Endothelial cell of umbilical vein (primary cell): ENCODE measurements around the gene GMNN. TPM values are rescaled to one million over a fixed set of nuclear protein-coding genes. Genes with fewer than 3 reads are reported as not detected.

Source experiments
- BruUV-seq: library from RNA; stranded (reverse); fragments of 400-500 nt; replicated peaks from 2 replicates; lab custom pipeline; 2021; lab: Mats Ljungman, UMichigan
- CTCF ChIA-PET: fragments of 300-600, 350-600 bp; sonication (Branson Sonifier 250); formaldehyde crosslinking; loops from one replicate; lab custom pipeline; 2021; ENCODE audit warnings: antibody characterized with exemption, inconsistent platforms; lab: Charles Lee
- POLR2A ChIA-PET: fragments of 300-600, 350-600 bp; sonication (Branson Sonifier 250); formaldehyde crosslinking; loops from one replicate; lab custom pipeline; 2021; ENCODE audit warnings: antibody characterized with exemption, inconsistent platforms; lab: Charles Lee
- DNase-seq: peaks from one replicate; pipeline ENCODE4 v3.0.0-alpha.2; 2011; ENCODE audit warnings: low read depth, low spot score
- FAIRE-seq: peaks from 2 replicates; lab custom pipeline; 2011; peaks lifted over from hg19 to GRCh38; lab: Jason Lieb, UNC
- H2AFZ ChIP-seq: 2 replicates; pipeline ENCODE4 v1.6.0; 2012; ENCODE audit warnings: low read depth, low read length, control low read depth, inconsistent platforms
- H3K27ac ChIP-seq: 2 replicates; pipeline ENCODE4 v1.5.1; 2011; ENCODE audit warnings: low read depth, mild to moderate bottlenecking, control low read depth, low read length, moderate library complexity; ENCODE audit not compliant: insufficient read depth
- H3K27me3 ChIP-seq, 2 experiments: 2 replicates each; pipeline versions ENCODE4 v1.6.0 to v1.6.1; 2011; ENCODE audit warnings: low read length in 2 of 2, mixed read lengths in 1 of 2; ENCODE audit not compliant: control insufficient read depth in 2 of 2, insufficient read depth in 2 of 2
- H3K36me3 ChIP-seq, 2 experiments: 2 replicates in 1 of 2; 3 replicates in 1 of 2; pipeline ENCODE4 v1.5.1; 2011; ENCODE audit warnings: low read length in 2 of 2, mild to moderate bottlenecking in 1 of 2, moderate library complexity in 1 of 2; ENCODE audit not compliant: control insufficient read depth in 2 of 2, insufficient read depth in 2 of 2; ENCODE audit errors: extremely low read depth in 1 of 2
- H3K4me1 ChIP-seq: 3 replicates; pipeline ENCODE4 v1.5.1; 2011; ENCODE audit warnings: mild to moderate bottlenecking, low read length; ENCODE audit not compliant: control insufficient read depth, insufficient read depth; ENCODE audit errors: extremely low read depth
- H3K4me2 ChIP-seq: 2 replicates; pipeline ENCODE4 v1.6.1; 2011; ENCODE audit warnings: low read length, control low read depth, mixed read lengths; ENCODE audit not compliant: insufficient read depth
- H3K4me3 ChIP-seq, 3 experiments: fragments of 200-600 bp in 1 of 3; sonication (generic), shearing (Covaris generic) in 1 of 3; replicated peaks in 1 of 3; 2 replicates each; pipeline ENCODE4 v1.5.1; 2011 to 2016; ENCODE audit warnings: control low read depth in 3 of 3, low read length in 3 of 3, mild to moderate bottlenecking in 2 of 3, inconsistent platforms in 1 of 3, low read depth in 1 of 3, moderate library complexity in 1 of 3; ENCODE audit not compliant: insufficient read depth in 1 of 3
- H3K79me2 ChIP-seq: 2 replicates; pipeline ENCODE4 v1.6.0; 2012; ENCODE audit warnings: low read length, inconsistent platforms; ENCODE audit not compliant: control insufficient read depth, insufficient read depth
- H3K9ac ChIP-seq: replicated peaks from 2 replicates; pipeline ENCODE3; 2011; ENCODE audit warnings: low read length, control low read depth; ENCODE audit not compliant: insufficient read depth; ENCODE audit errors: extremely low read depth
- H3K9me1 ChIP-seq: replicated peaks from 3 replicates; pipeline ENCODE4 v1.6.0; 2011; ENCODE audit warnings: mild to moderate bottlenecking, low read length; ENCODE audit not compliant: control insufficient read depth, insufficient read depth; ENCODE audit errors: extremely low read depth
- H3K9me3 ChIP-seq: replicated peaks from 2 replicates; pipeline ENCODE4 v1.5.1; 2012; ENCODE audit warnings: low read length, inconsistent platforms; ENCODE audit not compliant: control insufficient read depth, insufficient read depth
- H4K20me1 ChIP-seq: replicated peaks from 2 replicates; pipeline ENCODE3; 2011; ENCODE audit warnings: mild to moderate bottlenecking, low read length; ENCODE audit not compliant: control insufficient read depth, insufficient read depth; ENCODE audit errors: extremely low read depth
- EZH2 ChIP-seq: IDR thresholded peaks from 2 replicates; pipeline ENCODE4 v1.6.1; 2012; ENCODE audit warnings: borderline replicate concordance, low read depth, mild to moderate bottlenecking, moderate library complexity, low read length, inconsistent platforms; ENCODE audit not compliant: severe bottlenecking
- FOS ChIP-seq: IDR thresholded peaks from 2 replicates; pipeline ENCODE4 v1.6.1; 2011; ENCODE audit warnings: mild to moderate bottlenecking, low read length, moderate library complexity, borderline replicate concordance; ENCODE audit not compliant: insufficient read depth
- GATA2 ChIP-seq: IDR thresholded peaks from 2 replicates; pipeline ENCODE4 v1.7.0; 2011; ENCODE audit warnings: low read depth, mild to moderate bottlenecking, moderate library complexity, mixed read lengths, low read length; ENCODE audit not compliant: insufficient read length, insufficient read depth
- JUN ChIP-seq: IDR thresholded peaks from 2 replicates; pipeline ENCODE4 v1.6.1; 2011; ENCODE audit warnings: borderline replicate concordance, low read depth; ENCODE audit not compliant: insufficient read length, insufficient read depth
- MYC ChIP-seq: IDR thresholded peaks from one replicate; pipeline ENCODE4 v1.6.1; 2011; ENCODE audit warnings: mild to moderate bottlenecking, low read depth, low read length
- POLR2A ChIP-seq: IDR thresholded peaks from 2 replicates; pipeline ENCODE4 v1.6.1; 2012; ENCODE audit warnings: low read depth, mild to moderate bottlenecking, control low read depth, low read length
- POLR2AphosphoS5 ChIP-seq: IDR thresholded peaks from 2 replicates; pipeline ENCODE4 v1.6.1; 2012; ENCODE audit warnings: low read depth, mild to moderate bottlenecking, control low read depth, low read length, moderate library complexity; ENCODE audit not compliant: insufficient read depth
- dilution Hi-C: fragments of 300-500 bp; cut with MboI; formaldehyde crosslinking; loops from one replicate; pipeline ENCODE4 v1.15.0; 2019; ENCODE audit warnings: low sequenced_read_pairs; ENCODE audit not compliant: extremely low pct_ligation_motif_present
- intact Hi-C: fragments of 100-400 bp; cut with micrococcal nuclease; formaldehyde crosslinking; loops from one replicate; pipeline ENCODE4 v1.10.0; 2022
- polyA plus RNA-seq, 4 experiments: library from polyadenylated mRNA; depleted of rRNA in 3 of 4; stranded (reverse) in 3 of 4; unstranded in 1 of 4; fragments of >200 nt; gene quantifications; 2 replicates each; pipeline versions ENCODE4 v1.2.1 to v1.2.3, GENCODE V29; 2011 to 2012; ENCODE audit warnings: missing spikeins in 1 of 4
- total RNA-seq: library from RNA; stranded (reverse); gene quantifications from 2 replicates; pipeline ENCODE4 v1.2.3, GENCODE V29; 2021
- TF ChIP-seq, protein P1 (sequence below): IDR thresholded peaks from 2 replicates; pipeline ENCODE4 v1.6.1; 2011; ENCODE audit not compliant: insufficient read depth, insufficient read length
- TF ChIP-seq, protein P2 (sequence below), 2 donors: IDR thresholded peaks; 1 replicate in 1 of 2; 2 replicates in 1 of 2; pipeline ENCODE4 v1.5.1; 2011; ENCODE audit warnings: low read length in 2 of 2, mild to moderate bottlenecking in 2 of 2, moderate library complexity in 2 of 2, control low read depth in 1 of 2, inconsistent platforms in 1 of 2, low read depth in 1 of 2; ENCODE audit not compliant: insufficient read depth in 1 of 2; ENCODE audit errors: extremely low read depth in 1 of 2

Gene GMNN
- total and polyA plus RNA-seq, 2 donors (not counting 3 experiments of a cell fraction or from before 2014, with no cell fraction given), result 25.4 to 52.6 TPM

DNA sequence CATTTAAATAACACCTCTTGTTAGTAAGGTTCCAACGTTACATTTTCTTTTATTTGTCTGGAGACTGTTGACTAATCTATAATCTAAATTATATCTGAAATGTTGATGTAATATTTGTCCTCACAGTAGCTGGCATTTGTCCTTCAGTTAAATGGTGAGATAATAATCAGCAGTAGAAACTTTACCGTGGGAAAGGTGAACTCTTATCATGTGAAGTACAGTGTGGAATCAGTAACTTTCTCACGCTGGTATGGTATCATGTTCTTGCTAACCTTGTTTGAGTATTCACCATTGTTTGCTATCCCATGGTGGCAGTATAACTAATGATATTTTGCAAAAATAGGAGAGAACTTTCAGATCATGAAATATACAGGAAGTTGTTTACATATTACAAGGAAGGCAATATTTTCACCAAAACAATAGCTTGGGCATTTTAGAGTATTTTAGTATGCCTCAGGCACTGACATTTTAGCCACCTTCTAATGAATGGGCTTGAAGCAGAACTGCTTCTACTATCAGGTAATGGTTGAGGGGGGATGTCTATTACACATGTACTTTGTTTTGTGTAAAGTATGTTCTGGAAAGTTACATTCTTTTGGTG lies 4.8 kb downstream of the GMNN start:
- no peak overlapping the region for H3K9ac ChIP-seq
- H3K79me2 ChIP-seq, result peaks cover 54% of the 10 kb centered on the region
- no TSS peak for BruUV-seq
- peaks cover 0 to 19% of the 10 kb centered on the region in 2 experiments for H3K36me3 ChIP-seq
- dilution Hi-C loops, result no loop called here
- DNase-seq (peak; percentile 18), FAIRE-seq (no peak)
- ChIA-PET POLR2A (no interaction called here), CTCF (interaction anchor here (0.9 to 1.6 kb wide), 3 partner anchors 11 to 198 kb away, joined by 3 to 7 read pairs (median 3); no protein-coding TSS in a partner anchor)
- TF ChIP-seq FOS (no peak), POLR2AphosphoS5 (no peak), GATA2 (no peak), EZH2 (no peak), JUN (no peak), POLR2A (no peak)
- TF ChIP-seq, protein P1, sequence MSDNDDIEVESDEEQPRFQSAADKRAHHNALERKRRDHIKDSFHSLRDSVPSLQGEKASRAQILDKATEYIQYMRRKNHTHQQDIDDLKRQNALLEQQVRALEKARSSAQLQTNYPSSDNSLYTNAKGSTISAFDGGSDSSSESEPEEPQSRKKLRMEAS, result no peak
- H3K9me3 ChIP-seq, result no peaks in the 10 kb centered on the region
- no peaks in the 10 kb centered on the region for H4K20me1 ChIP-seq
- no peaks in the 10 kb centered on the region for H3K27me3 ChIP-seq
- no peak overlapping the region for H3K4me2 ChIP-seq
- H3K4me3 ChIP-seq, result no peak overlapping the region
- no peak overlapping the region for H3K27ac ChIP-seq
- peaks cover 19% of the 10 kb centered on the region for H3K4me1 ChIP-seq
- H2AFZ ChIP-seq, result no peak overlapping the region
- intact Hi-C loops, result loop anchor here (5.0 to 10.0 kb wide), 3 partner anchors 238 to 395 kb away; no protein-coding TSS in a partner anchor
- no peaks in the 10 kb centered on the region for H3K9me1 ChIP-seq

DNA sequence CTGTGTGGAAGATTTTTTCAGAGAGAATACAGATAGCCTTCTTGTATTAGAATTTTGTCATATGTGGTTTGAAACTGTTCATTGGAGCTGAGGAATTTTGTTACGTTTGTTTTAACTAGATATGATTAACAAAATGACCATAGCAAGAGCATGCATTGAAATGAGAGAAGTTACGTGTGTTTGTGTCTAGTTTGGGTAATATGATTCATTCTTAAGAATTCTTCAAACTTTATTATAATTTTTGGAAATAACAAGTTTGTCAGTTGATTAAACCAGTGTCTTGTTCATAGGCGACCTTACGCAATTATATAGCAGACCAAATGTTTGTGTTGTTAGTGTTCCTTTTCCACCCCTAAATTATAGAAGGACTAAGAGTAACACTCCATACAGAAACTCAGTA lies 5.5 kb downstream of the GMNN start:
- Histone ChIP-seq H3K9me3 (no peaks in the 10 kb centered on the region), H3K4me3 (no peak overlapping the region), H3K9ac (no peak overlapping the region), H3K4me2 (no peak overlapping the region), H4K20me1 (no peaks in the 10 kb centered on the region), H3K79me2 (peaks cover 54% of the 10 kb centered on the region), H2AFZ (no peak overlapping the region), H3K27me3 (no peaks in the 10 kb centered on the region), H3K27ac (no peak overlapping the region), H3K9me1 (no peaks in the 10 kb centered on the region), H3K4me1 (peaks cover 19% of the 10 kb centered on the region), H3K36me3 (peaks cover 0 to 19% of the 10 kb centered on the region in 2 experiments)
- dilution Hi-C loops, result no loop called here
- no peak for FAIRE-seq
- POLR2A ChIA-PET, result no interaction called here
- DNase-seq, result no peak
- BruUV-seq, result no TSS peak
- CTCF ChIA-PET, result no interaction called here
- TF ChIP-seq POLR2A (no peak), MYC (no peak), EZH2 (no peak), FOS (no peak), GATA2 (no peak), JUN (no peak), POLR2AphosphoS5 (no peak)
- TF ChIP-seq, protein P1, result no peak
- TF ChIP-seq, protein P2, sequence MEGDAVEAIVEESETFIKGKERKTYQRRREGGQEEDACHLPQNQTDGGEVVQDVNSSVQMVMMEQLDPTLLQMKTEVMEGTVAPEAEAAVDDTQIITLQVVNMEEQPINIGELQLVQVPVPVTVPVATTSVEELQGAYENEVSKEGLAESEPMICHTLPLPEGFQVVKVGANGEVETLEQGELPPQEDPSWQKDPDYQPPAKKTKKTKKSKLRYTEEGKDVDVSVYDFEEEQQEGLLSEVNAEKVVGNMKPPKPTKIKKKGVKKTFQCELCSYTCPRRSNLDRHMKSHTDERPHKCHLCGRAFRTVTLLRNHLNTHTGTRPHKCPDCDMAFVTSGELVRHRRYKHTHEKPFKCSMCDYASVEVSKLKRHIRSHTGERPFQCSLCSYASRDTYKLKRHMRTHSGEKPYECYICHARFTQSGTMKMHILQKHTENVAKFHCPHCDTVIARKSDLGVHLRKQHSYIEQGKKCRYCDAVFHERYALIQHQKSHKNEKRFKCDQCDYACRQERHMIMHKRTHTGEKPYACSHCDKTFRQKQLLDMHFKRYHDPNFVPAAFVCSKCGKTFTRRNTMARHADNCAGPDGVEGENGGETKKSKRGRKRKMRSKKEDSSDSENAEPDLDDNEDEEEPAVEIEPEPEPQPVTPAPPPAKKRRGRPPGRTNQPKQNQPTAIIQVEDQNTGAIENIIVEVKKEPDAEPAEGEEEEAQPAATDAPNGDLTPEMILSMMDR (IDR thresholded peaks at IDR 0.05; ENCODE audit: extremely low read depth in 1 of 2, insufficient read depth in 1 of 2, low read depth in 1 of 2, low read length in 2 of 2), result no peak
- intact Hi-C loops, result no loop called here
